Ecto neural progenitor cell (in vitro differentiated cells): ENCODE measurements around the gene MID1.

Experiments used
- DNase-seq: peaks from one replicate; pipeline ENCODE4 v3.0.0-alpha.2; 2018; ENCODE audit warnings: low spot score

The MID1 gene

GRCh38 chrX:10529344-10529743 lies 91.0 kb downstream of the MID1 start:
- DNase-seq, result no peak

DNA sequence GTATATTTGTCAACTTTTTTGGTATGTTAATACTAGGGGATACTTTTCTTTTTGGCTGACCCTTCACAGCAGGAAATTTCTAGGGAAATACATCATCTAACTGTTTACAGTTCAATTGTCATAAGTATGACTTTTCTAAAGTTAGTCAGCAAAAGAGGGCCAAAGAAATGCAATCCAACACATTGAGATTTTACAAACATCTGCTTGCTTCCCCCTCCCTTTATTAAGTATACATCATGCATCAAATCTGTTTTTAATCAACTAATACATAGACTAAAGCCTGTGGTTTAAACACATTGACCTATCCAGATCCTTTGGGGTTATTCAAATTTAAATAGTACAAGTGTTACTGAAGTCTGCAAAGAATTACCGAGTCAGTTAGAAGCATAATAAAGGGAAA lies 93.9 kb downstream of the MID1 start:
- no peak for DNase-seq

DNA sequence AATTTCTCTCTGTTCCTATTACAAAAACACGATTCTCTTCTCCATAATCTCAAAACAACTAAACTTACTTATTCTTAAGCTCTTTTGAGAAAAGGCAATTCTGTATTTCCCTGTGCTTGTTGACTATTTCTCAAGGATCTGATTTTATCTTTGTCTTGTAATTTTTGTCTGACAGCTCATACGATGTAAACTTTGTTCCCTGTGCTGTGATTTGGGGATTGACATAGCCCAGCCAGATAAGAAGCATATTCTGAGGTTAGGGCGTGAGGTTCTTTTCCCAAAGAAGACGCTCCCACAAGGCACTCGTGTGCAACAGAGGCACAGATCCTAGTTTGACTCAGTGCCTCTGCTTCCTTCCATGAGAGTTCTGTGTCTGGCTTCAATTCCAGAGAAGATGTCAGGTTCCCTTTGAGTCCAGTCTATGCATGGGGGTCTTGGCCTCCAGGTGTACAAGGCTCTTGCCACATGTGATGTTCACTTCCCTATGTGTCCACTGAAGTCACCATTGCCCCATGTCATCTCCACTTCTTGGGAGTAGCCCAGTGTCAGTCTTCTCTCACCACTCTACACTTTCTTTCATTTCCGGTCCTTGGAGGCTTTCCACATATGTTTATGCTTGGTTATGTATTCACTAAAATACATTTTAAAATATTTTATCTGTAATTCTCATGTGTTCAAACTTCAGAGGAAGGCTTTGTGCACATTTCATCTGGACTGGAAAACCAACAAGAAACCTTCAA lies 94.8 kb downstream of the MID1 start:
- DNase-seq, result no peak

DNA sequence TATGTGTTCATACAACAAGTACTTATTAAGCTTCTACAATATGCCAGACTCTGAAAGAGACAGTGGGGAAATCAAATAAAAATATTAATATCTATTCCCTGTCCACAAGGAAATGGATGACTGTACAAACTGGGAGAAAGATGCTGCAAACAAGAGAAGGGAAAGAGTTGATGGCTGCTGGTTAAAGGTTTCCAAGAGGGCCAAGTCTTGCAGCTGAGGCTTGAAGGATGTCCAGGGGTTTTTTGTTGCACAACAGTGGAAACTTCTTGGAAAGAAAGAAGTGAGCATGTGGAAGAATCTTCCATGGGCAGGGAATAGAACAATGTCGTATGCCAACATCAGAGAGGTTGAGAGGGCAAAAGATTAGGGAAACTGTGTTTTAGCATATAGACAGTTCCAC lies 95.8 kb downstream of the MID1 start:
- no peak for DNase-seq

GRCh38 chrX:10519761-10520160 lies 100.6 kb downstream of the MID1 start:
- no peak for DNase-seq

DNA sequence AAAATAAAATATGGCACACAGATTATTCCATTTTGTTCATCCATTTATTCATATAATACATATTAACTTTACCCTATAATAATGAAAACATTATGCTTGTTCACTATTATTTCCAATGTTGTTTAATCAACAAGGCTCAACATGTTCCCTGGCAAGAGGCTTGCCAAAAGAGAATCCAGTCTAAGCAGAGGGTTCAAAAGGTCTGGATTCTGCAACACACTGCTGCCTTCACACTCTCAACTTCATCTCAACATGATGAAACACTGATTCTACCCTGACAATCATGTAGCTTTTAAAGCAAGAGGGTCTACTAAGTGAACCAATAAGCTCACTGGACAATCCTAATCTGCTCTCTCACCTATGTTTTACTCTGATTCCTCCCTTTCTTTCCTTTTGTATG lies 101.1 kb downstream of the MID1 start:
- no peak for DNase-seq

GRCh38 chrX:10518073-10518472 lies 102.3 kb downstream of the MID1 start:
- no peak for DNase-seq

DNA sequence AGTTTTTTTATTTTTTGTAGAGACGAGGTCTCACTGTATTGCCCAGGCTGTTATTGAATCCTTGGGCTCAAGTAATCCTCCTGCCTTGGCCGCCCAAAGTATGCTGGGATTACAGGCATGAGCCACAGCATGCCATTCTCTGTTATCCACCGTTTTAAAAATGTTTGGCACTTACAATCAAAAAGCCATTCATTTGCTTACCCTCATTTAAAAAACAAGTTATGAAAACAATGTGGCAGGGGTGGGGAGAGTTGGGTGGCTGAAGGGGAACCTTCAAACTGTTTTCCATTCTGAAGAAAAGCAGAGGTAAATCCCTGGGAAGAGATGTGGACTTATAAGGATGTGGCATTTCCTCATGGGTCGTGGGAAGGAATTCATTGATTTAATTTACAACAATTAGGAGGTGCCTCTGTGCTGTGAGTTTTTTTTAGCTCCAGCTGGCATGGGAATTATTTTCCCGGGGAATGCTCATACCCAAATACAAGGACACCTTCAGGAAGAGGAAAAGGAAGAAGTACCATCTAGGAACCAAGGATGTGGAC lies 103.5 kb downstream of the MID1 start:
- no peak for DNase-seq

DNA sequence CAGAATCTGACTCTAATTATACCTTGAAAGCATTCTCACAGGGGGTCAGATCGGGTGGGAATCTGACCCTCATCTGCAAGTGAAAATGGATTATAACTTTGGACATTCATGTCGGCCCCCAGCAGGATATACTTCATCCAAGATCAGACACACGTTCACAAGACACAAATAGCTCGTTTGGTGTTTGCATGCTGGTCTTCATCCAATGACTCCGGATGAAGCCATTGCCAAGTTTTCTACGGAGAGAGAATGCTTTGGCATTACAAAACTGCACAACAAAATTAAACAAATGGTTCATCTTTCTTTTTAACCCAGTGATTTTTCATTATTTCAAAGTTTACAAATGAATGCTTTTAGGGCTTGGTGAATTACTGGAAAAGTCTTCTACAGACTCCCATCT lies 105.5 kb downstream of the MID1 start:
- no peak for DNase-seq

DNA sequence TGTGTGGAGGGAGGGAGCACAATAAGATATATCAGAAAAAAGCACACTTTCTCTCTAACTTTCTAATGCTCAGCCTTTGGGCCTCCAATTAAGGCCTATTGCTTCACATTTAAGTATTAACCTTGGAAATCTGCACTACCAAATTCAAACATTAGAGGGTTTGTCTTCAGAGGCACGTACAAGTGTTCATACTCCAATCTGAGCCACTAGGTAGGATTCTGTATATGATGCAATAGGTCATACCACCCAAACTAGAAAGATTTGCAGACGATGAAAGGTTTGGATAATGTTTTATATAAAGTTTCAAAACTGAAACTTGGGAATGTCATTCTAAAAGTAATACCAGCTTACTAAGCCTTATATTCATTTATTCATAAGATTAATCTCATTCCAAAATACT lies 106.4 kb downstream of the MID1 start:
- no peak for DNase-seq

GRCh38 chrX:10512741-10513140 lies 107.6 kb downstream of the MID1 start:
- DNase-seq, result no peak

- no peak for DNase-seq
Measured at GRCh38 chrX:10512258-10512657, 108.1 kb downstream of the MID1 start.

DNA sequence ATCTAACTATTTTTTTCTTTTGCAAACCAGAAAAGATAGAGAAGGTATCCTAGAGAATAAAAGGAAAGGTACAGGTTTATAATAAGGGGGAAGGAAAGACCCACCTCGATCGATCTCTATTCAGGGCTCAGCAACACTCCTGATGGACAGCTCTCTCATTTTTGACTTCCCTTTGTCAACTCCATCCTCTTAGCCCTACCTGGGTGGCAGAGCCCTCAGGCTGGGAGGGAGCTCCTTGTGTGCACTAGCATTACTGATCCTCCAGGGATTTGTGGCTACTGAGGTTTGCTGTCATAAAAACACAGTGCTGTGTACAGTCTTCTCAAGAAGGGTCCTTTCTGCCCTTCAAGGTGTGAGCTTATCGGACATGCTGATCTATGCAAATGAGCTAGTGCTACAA lies 111.0 kb downstream of the MID1 start:
- DNase-seq, result no peak

- DNase-seq, result no peak
Measured at GRCh38 chrX:10508891-10509290, 111.5 kb downstream of the MID1 start.

GRCh38 chrX:10507876-10508275 lies 112.5 kb downstream of the MID1 start:
- no peak for DNase-seq

- DNase-seq, result no peak
Measured at GRCh38 chrX:10507181-10507580, 113.2 kb downstream of the MID1 start.

GRCh38 chrX:10506781-10507180 lies 113.6 kb downstream of the MID1 start:
- no peak for DNase-seq

DNA sequence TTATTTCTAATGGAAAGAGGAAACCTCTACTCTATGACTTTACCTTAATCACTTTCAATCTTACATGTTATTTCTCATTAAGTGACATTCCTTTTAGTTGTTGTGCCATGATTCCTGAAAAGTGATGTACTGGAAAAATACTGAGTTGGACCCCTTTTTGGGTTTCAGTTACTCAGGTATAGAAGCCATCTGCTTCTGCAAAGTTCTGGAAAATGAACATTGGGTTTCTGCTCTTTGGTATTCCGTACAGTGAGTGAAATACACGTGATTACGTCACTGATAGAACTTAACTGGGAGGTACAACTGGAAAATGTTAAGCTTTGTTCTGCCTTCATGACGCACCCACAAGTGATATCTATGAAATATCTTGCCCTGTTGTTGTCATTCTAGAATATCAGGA lies 114.7 kb downstream of the MID1 start:
- DNase-seq, result no peak

DNA sequence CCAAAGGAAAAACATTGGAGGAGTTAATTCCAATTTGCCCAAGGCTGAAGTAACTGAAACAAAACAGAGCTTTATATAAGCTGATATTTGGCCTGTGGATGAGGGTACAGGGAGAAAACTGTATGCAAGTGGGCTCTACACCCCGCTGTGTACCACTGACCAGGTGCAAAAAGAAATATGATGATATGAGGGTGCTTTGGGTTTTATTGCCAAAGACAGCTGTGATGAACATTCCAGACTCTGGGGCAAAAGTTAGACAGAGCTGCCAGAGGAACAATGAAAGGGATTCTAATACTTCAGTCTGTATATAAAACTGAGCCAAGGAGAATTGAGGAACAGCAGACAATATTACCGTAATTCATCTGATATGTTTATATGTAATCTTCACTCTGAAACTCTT lies 117.4 kb downstream of the MID1 start:
- no peak for DNase-seq

GRCh38 chrX:10501611-10502010 lies 118.8 kb downstream of the MID1 start:
- DNase-seq, result no peak

DNA sequence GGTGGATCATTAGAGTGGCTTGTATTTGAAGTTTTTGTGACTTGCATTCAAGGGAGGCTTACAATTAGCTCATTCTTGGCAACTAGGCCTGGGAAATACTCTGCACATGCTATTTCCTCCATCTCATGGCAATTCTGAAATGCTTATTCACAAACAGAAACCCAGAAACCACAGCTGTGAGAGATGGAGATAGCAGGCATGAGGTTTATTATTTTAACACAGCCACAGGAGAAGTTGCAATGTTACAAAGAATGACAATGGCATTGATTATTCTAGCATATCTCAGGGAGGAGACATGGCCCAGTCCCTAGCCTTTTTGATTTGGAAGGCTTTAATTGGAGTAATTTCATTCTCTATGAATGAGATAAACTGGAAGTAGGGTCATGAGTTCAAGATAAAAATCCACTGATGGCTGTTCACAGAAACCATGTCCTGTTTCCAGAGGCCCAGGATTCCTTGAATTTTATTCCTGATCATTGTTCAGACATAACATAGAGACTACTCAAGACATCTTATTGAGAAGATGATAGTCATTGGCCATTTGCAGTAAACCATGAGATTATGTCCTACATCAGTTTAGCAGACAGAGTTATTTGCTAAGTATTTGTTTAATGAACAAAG lies 123.9 kb downstream of the MID1 start:
- DNase-seq, result no peak

GRCh38 chrX:10495677-10496076 lies 124.7 kb downstream of the MID1 start:
- no peak for DNase-seq

DNA sequence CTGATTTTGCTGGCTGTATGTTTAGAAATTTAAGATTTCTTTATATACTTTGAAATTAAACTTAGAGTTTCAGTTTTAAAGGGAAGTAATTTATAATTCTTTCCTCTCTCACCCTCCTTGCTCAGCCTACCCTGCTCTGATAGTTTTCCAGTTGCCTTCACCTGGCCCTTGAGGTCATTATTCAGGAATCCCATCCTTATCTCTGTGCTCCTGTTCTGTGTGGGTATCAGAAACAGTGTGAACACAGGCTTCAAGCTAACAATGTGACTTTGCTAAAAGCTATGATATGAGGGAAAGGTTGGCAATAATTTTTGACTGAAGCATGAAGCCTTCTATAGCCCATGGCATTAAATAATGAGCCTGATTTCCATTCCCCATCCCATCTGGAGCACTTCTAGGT lies 128.1 kb downstream of the MID1 start:
- DNase-seq, result no peak

GRCh38 chrX:10486373-10486772 lies 134.0 kb downstream of the MID1 start:
- no peak for DNase-seq
